Lower leg skin (tissue), 3 donors: Measurements from ENCODE around the gene TAGLN2.

Source experiments
- CTCF ChIP-seq, 3 donors: fragments of 450-650 bp; IDR thresholded peaks; one replicate each; pipeline ENCODE4 v1.5.1; 2016; ENCODE audit warnings: antibody characterized with exemption in 3 of 3, mild to moderate bottlenecking in 3 of 3, moderate library complexity in 2 of 3
- POLR2A ChIP-seq, 2 donors: fragments of 450-650 bp; IDR thresholded peaks; one replicate each; pipeline ENCODE4 v1.6.1; 2016 to 2017; ENCODE audit warnings: antibody characterized with exemption in 2 of 2, mild to moderate bottlenecking in 1 of 2, moderate library complexity in 1 of 2

GRCh38 chr1:159935719-159936272, 10.5 kb upstream of the TAGLN2 start:
- no peak for TF ChIP-seq CTCF (IDR thresholded peaks at IDR 0.05)
- no peak for TF ChIP-seq POLR2A (IDR thresholded peaks at IDR 0.05)
